Astrocyte of the cerebellum (primary cell): ENCODE data around the gene CAMTA1.

Experiments
- DNase-seq: peaks from one replicate; pipeline ENCODE4 v3.0.0-alpha.2; 2011; ENCODE audit warnings: low read depth
- H3K4me3 ChIP-seq: 2 replicates; pipeline ENCODE4 v1.5.1; 2011; ENCODE audit warnings: mild to moderate bottlenecking, low read depth, low read length, moderate library complexity
- CTCF ChIP-seq: IDR thresholded peaks from 2 replicates; pipeline ENCODE4 v1.5.1; 2012; ENCODE audit warnings: low read length, low read depth, moderate library complexity, mild to moderate bottlenecking; ENCODE audit errors: missing control alignments
- in situ Hi-C: cut with HindIII; loops from 2 replicates; pipeline ENCODE4 v1.10.0; 2017; ENCODE audit warnings: low sequenced_read_pairs

Gene CAMTA1

GRCh38 chr1:7652061-7652460 is 866.8 kb downstream of the CAMTA1 start:
- H3K4me3 ChIP-seq: no peak overlapping the region
- DNase-seq: no peak
- in situ Hi-C loops: no loop called here
- TF ChIP-seq CTCF: no peak

DNA sequence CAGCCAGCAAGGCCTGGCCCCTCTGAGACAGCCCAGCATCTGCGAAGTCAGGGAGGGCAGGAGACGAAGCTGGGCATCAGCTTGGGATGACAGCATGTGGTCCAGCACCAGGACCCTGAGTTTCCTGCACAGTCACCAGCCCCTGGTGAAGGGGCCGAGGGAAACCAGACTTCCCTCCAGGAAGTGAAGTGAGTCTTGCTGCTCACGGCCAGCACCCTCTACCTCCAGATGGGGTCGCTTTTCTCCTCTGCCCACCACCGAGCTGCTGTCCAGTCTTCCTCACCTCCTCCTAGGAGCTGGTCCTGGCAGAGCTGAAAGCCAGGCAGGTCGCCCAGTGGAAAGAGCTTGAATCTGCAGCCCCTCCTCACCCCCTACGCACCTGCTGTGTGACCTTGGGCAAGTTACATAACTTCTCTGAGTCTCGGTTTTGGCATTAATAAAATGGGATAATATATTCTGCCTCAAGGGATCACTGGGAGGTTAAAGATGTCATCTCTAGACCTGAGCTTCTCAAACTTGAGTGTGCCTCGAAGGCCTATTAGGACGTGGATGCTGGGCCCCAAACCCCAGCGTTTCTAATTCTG is 867.4 kb downstream of the CAMTA1 start:
- no peak for TF ChIP-seq CTCF
- in situ Hi-C loops: no loop called here
- DNase-seq: no peak
- H3K4me3 ChIP-seq: no peak overlapping the region

GRCh38 chr1:7654725-7655124 is 869.5 kb downstream of the CAMTA1 start:
- DNase-seq: no peak
- no peak overlapping the region for H3K4me3 ChIP-seq
- in situ Hi-C loops: no loop called here
- no peak for TF ChIP-seq CTCF

GRCh38 chr1:7655354-7655753 is 870.1 kb downstream of the CAMTA1 start:
- H3K4me3 ChIP-seq: no peak overlapping the region
- no peak for DNase-seq
- no peak for TF ChIP-seq CTCF
- in situ Hi-C loops: no loop called here

DNA sequence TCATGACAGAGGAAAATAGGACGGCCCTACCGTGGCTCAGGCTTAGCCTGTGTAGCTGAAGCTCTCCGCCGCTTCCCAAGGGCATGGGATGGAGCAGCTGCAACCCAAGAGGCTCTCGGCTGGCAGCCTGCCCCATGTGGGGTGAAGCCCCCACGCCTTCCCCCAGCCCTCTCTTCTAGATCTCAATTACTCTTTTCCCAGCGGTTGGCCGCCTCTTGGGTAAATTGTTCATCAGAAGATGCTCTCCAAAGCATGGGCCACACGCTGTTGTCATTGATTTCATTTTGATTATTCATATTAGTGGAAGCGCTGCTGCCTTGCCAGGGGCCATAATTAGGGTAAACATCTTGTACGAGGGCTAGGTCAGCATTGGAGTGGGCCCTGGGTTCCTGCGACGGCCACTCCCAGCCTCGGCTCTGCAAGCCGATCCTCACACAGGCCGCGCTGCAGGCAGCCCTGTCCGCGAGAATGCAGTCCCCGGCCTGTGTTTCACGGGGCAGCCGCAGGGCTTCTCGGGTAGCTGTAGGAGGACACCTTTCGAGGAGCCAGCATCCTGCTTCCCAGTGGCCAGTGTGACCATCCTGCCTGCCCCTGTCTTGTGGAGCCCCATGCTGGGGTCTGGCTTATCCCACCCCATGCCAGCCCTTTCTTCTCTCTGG is 871.4 kb downstream of the CAMTA1 start:
- no peak for DNase-seq
- no peak for TF ChIP-seq CTCF
- no peak overlapping the region for H3K4me3 ChIP-seq
- in situ Hi-C loops: no loop called here

GRCh38 chr1:7657287-7658016 is 872.2 kb downstream of the CAMTA1 start:
- H3K4me3 ChIP-seq: no peak overlapping the region
- no peak for DNase-seq
- in situ Hi-C loops: no loop called here
- TF ChIP-seq CTCF: no peak
